SU-DHL-6 (cell line): ENCODE results near the gene SP7.

Source experiments
- H2AFZ ChIP-seq: fragments of 200-600 bp; sonication (generic); 2 replicates; pipeline ENCODE4 v1.6.1; 2014; ENCODE audit warnings: low read depth, mild to moderate bottlenecking, moderate library complexity, mixed read lengths, antibody characterized with exemption, low read length; ENCODE audit not compliant: severe bottlenecking
- H3F3A ChIP-seq: fragments of 200-600 bp; shearing (Covaris generic); 2 replicates; pipeline ENCODE4 v1.6.0; 2016; ENCODE audit warnings: antibody characterized with exemption, mild to moderate bottlenecking; ENCODE audit not compliant: insufficient read depth
- H3K27ac ChIP-seq: fragments of 200-600 bp; sonication (generic); 2 replicates; pipeline ENCODE4 v1.5.1; 2016; ENCODE audit warnings: low read depth, mild to moderate bottlenecking, low read length, moderate library complexity, mixed read lengths
- H3K27me3 ChIP-seq: fragments of 200-600 bp; sonication (generic), shearing (Covaris generic); 2 replicates; pipeline ENCODE4 v1.6.0; 2014; ENCODE audit warnings: mild to moderate bottlenecking, low read length
- H3K36me3 ChIP-seq: fragments of 200-600 bp; sonication (generic); 2 replicates; pipeline ENCODE4 v1.6.1; 2014; ENCODE audit warnings: mild to moderate bottlenecking, low read length, mixed read lengths
- H3K4me2 ChIP-seq: fragments of 300-600, 200-600 bp; shearing (Covaris generic), sonication (generic); 2 replicates; pipeline ENCODE4 v1.6.0; 2014; ENCODE audit warnings: low read length, low read depth, mild to moderate bottlenecking; ENCODE audit not compliant: poor library complexity, severe bottlenecking
- H3K4me3 ChIP-seq: fragments of 200-600 bp; sonication (generic); 2 replicates; pipeline ENCODE4 v1.5.1; 2014; ENCODE audit warnings: antibody characterized with exemption, low read length, mild to moderate bottlenecking, mixed read lengths; ENCODE audit not compliant: insufficient read depth, poor library complexity, severe bottlenecking
- H3K79me2 ChIP-seq: fragments of 200-600 bp; sonication (generic); 2 replicates; pipeline ENCODE4 v1.6.1; 2014; ENCODE audit warnings: mild to moderate bottlenecking, low read length, moderate library complexity; ENCODE audit not compliant: insufficient read depth
- H3K9ac ChIP-seq: fragments of 200-600 bp; sonication (generic); 2 replicates; pipeline ENCODE4 v1.7.0; 2014; ENCODE audit warnings: mild to moderate bottlenecking, low read length
- H3K9me2 ChIP-seq: fragments of 200-600 bp; sonication (generic); replicated peaks from 2 replicates; pipeline ENCODE4 v1.6.1; 2014; ENCODE audit warnings: low read length; ENCODE audit not compliant: insufficient read depth
- H3K9me3 ChIP-seq: fragments of 200-600 bp; sonication (generic); 2 replicates; pipeline ENCODE4 v1.6.1; 2014; ENCODE audit warnings: low read length, mixed read lengths; ENCODE audit not compliant: insufficient read depth
- H4K20me1 ChIP-seq: fragments of 200-600 bp; sonication (generic); 2 replicates; pipeline ENCODE4 v1.6.1; 2014; ENCODE audit warnings: low read depth, mild to moderate bottlenecking, antibody characterized with exemption, low read length, moderate library complexity, mixed read lengths
- EZH2phosphoT487 ChIP-seq: fragments of 200-600 bp; sonication (generic), shearing (Covaris generic); conservative IDR thresholded peaks from 2 replicates; pipeline ENCODE4 v1.6.1; 2018; ENCODE audit warnings: mild to moderate bottlenecking, antibody characterized with exemption, low read length, moderate library complexity, mixed read lengths
- TF ChIP-seq, protein P1 (sequence below): fragments of 200-600 bp; sonication (generic); IDR thresholded peaks from one replicate; pipeline ENCODE4 v1.5.1; 2017; ENCODE audit warnings: antibody characterized with exemption, mild to moderate bottlenecking, low read length, moderate library complexity; ENCODE audit not compliant: insufficient read depth, poor library complexity, severe bottlenecking

The SP7 gene

GRCh38 chr12:53353257-53353655, 17.1 kb upstream of the SP7 start:
- no peaks in the 10 kb centered on the region for H3K27me3 ChIP-seq
- H2AFZ ChIP-seq = peak overlapping the region; percentile 57
- no peak overlapping the region for H3K27ac ChIP-seq
- no peaks in the 10 kb centered on the region for H3F3A ChIP-seq
- no peaks in the 10 kb centered on the region for H3K79me2 ChIP-seq
- H3K9me2 ChIP-seq = no peaks in the 10 kb centered on the region
- no peak overlapping the region for H3K4me2 ChIP-seq
- H3K4me3 ChIP-seq = no peak overlapping the region
- TF ChIP-seq, protein P1, sequence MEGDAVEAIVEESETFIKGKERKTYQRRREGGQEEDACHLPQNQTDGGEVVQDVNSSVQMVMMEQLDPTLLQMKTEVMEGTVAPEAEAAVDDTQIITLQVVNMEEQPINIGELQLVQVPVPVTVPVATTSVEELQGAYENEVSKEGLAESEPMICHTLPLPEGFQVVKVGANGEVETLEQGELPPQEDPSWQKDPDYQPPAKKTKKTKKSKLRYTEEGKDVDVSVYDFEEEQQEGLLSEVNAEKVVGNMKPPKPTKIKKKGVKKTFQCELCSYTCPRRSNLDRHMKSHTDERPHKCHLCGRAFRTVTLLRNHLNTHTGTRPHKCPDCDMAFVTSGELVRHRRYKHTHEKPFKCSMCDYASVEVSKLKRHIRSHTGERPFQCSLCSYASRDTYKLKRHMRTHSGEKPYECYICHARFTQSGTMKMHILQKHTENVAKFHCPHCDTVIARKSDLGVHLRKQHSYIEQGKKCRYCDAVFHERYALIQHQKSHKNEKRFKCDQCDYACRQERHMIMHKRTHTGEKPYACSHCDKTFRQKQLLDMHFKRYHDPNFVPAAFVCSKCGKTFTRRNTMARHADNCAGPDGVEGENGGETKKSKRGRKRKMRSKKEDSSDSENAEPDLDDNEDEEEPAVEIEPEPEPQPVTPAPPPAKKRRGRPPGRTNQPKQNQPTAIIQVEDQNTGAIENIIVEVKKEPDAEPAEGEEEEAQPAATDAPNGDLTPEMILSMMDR = no peak
- no peaks in the 10 kb centered on the region for H3K36me3 ChIP-seq
- no peaks in the 10 kb centered on the region for H4K20me1 ChIP-seq
- no peak overlapping the region for H3K9ac ChIP-seq
- no peaks in the 10 kb centered on the region for H3K9me3 ChIP-seq

GRCh38 chr12:53352331-53353256, 16.4 kb upstream of the SP7 start:
- no peaks in the 10 kb centered on the region for H3K27me3 ChIP-seq
- H3K4me3 ChIP-seq = no peak overlapping the region
- H3F3A ChIP-seq = no peaks in the 10 kb centered on the region
- no peaks in the 10 kb centered on the region for H3K36me3 ChIP-seq
- no peak for TF ChIP-seq EZH2phosphoT487
- TF ChIP-seq, protein P1 = peak; percentile 70
- no peak overlapping the region for H3K27ac ChIP-seq
- H4K20me1 ChIP-seq = no peaks in the 10 kb centered on the region
- peak overlapping the region; percentile 57 for H2AFZ ChIP-seq
- no peak overlapping the region for H3K9ac ChIP-seq
- H3K9me3 ChIP-seq = no peaks in the 10 kb centered on the region
- H3K4me2 ChIP-seq = no peak overlapping the region
- H3K79me2 ChIP-seq = no peaks in the 10 kb centered on the region
- H3K9me2 ChIP-seq = no peaks in the 10 kb centered on the region

DNA sequence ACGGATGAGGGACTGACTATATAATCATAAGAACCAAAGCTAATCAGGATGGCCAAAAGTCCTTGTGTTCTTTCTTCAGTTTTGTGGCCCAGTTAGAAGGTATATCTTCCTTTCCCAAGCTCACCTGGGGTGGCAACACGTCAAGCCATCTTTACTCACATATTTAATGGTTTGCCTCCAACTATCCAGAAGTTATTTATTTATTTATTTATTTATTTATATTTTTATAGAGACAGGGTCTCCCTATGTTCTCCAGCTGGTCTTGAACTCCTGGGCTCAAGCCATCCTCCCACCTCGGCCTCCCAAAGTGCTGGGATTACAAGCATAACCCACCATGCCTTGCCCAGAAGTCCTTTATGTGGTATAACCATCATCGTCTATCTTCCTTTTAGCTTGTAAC, 11.8 kb upstream of the SP7 start:
- 0 out of 2 replicates have a peak, but pooled peaks cover 6% of the 10 kb centered on the region for H3F3A ChIP-seq
- no peak overlapping the region for H3K4me2 ChIP-seq
- no peak overlapping the region for H3K4me3 ChIP-seq
- no peaks in the 10 kb centered on the region for H3K79me2 ChIP-seq
- no peak overlapping the region for H3K9ac ChIP-seq
- no peaks in the 10 kb centered on the region for H3K9me2 ChIP-seq
- no peak overlapping the region for H3K27ac ChIP-seq
- H3K9me3 ChIP-seq = no peaks in the 10 kb centered on the region
- no peaks in the 10 kb centered on the region for H3K27me3 ChIP-seq
- no peaks in the 10 kb centered on the region for H3K36me3 ChIP-seq
- TF ChIP-seq EZH2phosphoT487 = no peak
- TF ChIP-seq, protein P1 = no peak
- no peaks in the 10 kb centered on the region for H4K20me1 ChIP-seq
- no peak overlapping the region for H2AFZ ChIP-seq
